ENCODE data around the gene SBSN. TPM values are rescaled to one million over a fixed set of nuclear protein-coding genes. Genes with fewer than 3 reads are reported as not detected.

Gene SBSN
- total RNA-seq, 4 donors from 2014 or later, result 1.0 TPM; not detected in 3

GRCh38 chr19:35556025-35556590, 28.0 kb upstream of the SBSN start:
- TF ChIP-seq POLR2A (IDR thresholded peaks at IDR 0.05), result no peak
- TF ChIP-seq, protein P1, sequence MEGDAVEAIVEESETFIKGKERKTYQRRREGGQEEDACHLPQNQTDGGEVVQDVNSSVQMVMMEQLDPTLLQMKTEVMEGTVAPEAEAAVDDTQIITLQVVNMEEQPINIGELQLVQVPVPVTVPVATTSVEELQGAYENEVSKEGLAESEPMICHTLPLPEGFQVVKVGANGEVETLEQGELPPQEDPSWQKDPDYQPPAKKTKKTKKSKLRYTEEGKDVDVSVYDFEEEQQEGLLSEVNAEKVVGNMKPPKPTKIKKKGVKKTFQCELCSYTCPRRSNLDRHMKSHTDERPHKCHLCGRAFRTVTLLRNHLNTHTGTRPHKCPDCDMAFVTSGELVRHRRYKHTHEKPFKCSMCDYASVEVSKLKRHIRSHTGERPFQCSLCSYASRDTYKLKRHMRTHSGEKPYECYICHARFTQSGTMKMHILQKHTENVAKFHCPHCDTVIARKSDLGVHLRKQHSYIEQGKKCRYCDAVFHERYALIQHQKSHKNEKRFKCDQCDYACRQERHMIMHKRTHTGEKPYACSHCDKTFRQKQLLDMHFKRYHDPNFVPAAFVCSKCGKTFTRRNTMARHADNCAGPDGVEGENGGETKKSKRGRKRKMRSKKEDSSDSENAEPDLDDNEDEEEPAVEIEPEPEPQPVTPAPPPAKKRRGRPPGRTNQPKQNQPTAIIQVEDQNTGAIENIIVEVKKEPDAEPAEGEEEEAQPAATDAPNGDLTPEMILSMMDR (IDR thresholded peaks at IDR 0.05), result no peak
- no peak for DNase-seq
- Histone ChIP-seq H3K4me3 (no peak overlapping the region), H3K9me3 (peaks cover 0 to 4% (median 0%) of the 10 kb centered on the region in 4 donors), H3K27me3 (no peaks in the 10 kb centered on the region), H3K36me3 (no peaks in the 10 kb centered on the region), H3K4me1 (peaks cover 0 to 12% (median 5%) of the 10 kb centered on the region in 4 donors), H3K27ac (no peak overlapping the region)

- TF ChIP-seq, protein P1 (IDR thresholded peaks at IDR 0.05), result no peak
- TF ChIP-seq POLR2A (IDR thresholded peaks at IDR 0.05), result no peak
- Histone ChIP-seq H3K27ac (no peak overlapping the region), H3K4me3 (no peak overlapping the region), H3K27me3 (no peaks in the 10 kb centered on the region), H3K9me3 (peaks cover 0 to 4% (median 0%) of the 10 kb centered on the region in 4 donors), H3K4me1 (peaks cover 0 to 12% (median 5%) of the 10 kb centered on the region in 4 donors), H3K36me3 (no peaks in the 10 kb centered on the region)
- no peak for DNase-seq
These were observed 27.3 kb upstream of the SBSN start for GRCh38 chr19:35555301-35556005.

GRCh38 chr19:35554076-35554475, 26.0 kb upstream of the SBSN start:
- TF ChIP-seq POLR2A (IDR thresholded peaks at IDR 0.05), result no peak
- TF ChIP-seq, protein P1 (IDR thresholded peaks at IDR 0.05), result no peak
- Histone ChIP-seq H3K36me3 (no peaks in the 10 kb centered on the region), H3K4me3 (no peak overlapping the region), H3K27me3 (no peaks in the 10 kb centered on the region), H3K9me3 (peaks cover 0 to 4% (median 0%) of the 10 kb centered on the region in 4 donors), H3K27ac (no peak overlapping the region), H3K4me1 (peaks cover 0 to 12% (median 5%) of the 10 kb centered on the region in 4 donors)
- DNase-seq, result no peak

DNA sequence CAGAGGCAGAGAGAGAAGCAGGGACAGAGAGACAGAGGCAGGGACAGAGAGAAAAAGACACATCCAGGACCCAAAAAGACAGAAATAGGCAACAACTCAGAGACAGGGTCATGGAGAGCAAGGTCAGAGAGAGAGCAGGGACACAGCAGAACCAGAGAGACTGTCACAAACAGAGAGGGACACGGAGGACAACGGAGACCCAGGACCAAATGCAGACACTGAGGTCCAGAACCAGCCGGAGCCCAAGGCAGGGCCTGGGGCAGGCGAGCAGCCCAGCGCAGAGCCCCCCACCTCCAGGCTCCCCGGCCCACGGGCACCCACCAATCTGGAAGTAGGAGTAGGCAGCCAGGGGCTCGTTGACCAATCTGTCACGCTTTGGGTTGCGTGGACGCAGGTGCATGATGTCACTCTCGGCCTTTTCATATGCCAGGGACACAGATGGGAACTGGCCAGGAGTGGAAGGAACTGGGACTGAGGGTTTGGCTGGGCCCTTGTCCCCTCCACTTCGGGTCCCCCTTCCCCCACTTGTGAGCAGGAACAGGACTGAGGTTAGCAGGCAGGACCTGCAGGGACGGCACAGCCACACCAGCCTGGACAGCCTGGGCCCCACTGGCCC, 25.4 kb upstream of the SBSN start:
- no peak for DNase-seq
- TF ChIP-seq, protein P1 (IDR thresholded peaks at IDR 0.05), result no peak
- TF ChIP-seq POLR2A (IDR thresholded peaks at IDR 0.05), result no peak

DNA sequence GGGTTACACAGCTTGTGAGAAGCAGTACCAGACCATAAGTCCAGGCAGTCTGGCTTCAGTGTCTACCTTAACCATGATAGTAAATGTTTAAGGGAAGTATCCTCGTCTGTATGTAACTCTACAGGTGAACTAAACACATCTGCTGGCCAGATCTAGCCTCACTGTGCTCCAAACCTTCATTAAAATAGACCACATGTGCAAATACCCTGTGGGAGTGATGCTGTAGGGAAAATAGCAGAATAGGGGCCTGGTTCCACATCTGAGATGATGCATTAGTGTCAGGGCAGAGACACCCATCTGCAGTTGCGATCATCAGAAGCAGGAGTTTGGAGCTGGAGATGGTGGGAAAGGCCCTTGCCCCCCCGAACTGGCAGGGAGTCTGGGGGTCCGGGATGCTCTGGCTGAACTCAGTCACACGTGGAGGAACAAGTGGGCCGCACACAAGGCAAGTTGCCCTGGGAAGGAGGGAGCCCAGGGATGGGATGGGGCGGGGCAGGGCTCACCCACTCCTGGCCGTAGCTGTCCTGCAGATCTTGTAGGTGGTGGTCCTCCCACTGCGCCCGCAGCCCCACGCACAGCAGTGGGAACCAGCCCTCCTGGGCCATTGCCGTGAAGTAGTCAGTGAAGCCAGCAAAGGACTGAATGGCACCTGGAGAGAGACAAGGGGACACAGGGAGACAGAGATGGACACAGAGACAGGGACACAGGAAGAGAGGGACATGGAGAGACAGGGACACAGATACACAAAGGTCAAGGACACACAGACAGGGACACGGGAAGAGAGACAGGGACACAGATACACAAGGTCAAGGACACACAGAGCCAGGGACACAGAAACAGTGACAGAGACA, 24.6 kb upstream of the SBSN start:
- no peaks in the 10 kb centered on the region for H3K9me3 ChIP-seq
- no peaks in the 10 kb centered on the region for H3K27me3 ChIP-seq
- peaks cover 0 to 2% (median under 1%) of the 10 kb centered on the region in 4 donors for H3K4me1 ChIP-seq
- TF ChIP-seq POLR2A (IDR thresholded peaks at IDR 0.05), result no peak
- TF ChIP-seq, protein P1 (IDR thresholded peaks at IDR 0.05), result no peak
- H3K36me3 ChIP-seq, result peaks cover 0 to 7% (median 0%) of the 10 kb centered on the region in 3 donors
- no peak overlapping the region for H3K4me3 ChIP-seq
- no peak overlapping the region for H3K27ac ChIP-seq
- no peak for DNase-seq

More for the DNA sequence above, 25.4 kb upstream of the SBSN start:
- Histone ChIP-seq H3K4me1 (peaks cover 0 to 9% (median 4%) of the 10 kb centered on the region in 4 donors), H3K27ac (no peak overlapping the region), H3K9me3 (peaks cover 0 to 4% (median 0%) of the 10 kb centered on the region in 4 donors), H3K27me3 (no peaks in the 10 kb centered on the region), H3K36me3 (no peaks in the 10 kb centered on the region), H3K4me3 (no peak overlapping the region)
